Chondrocyte (in vitro differentiated cells): Measurements from ENCODE around the gene NRXN3. TPM values are rescaled to one million over a fixed set of nuclear protein-coding genes. Genes with fewer than 3 reads are reported as not detected.
A peak's percentile ranks its signal among the peaks of the same experiment; 100 is the strongest.
"Not testable (repeated sequence)": the region's sequence is repeated elsewhere in the genome, so short reads cannot be mapped to it uniquely, and the experiment has no call there.

Experiments used
- DNase-seq: peaks from one replicate; pipeline ENCODE4 v3.0.0; 2021; ENCODE audit warnings: mixed read lengths, low spot score
- H3K27ac Mint-ChIP-seq: one replicate; pipeline ENCODE4 v1.8.0; 2021; ENCODE audit warnings: mild to moderate bottlenecking, moderate library complexity, mixed read lengths; ENCODE audit not compliant: unreplicated experiment
- H3K27me3 Mint-ChIP-seq: 2 replicates; pipeline ENCODE4 v1.8.0; 2021; ENCODE audit warnings: low read depth, mixed read lengths
- H3K36me3 Mint-ChIP-seq: 2 replicates; pipeline ENCODE4 v1.8.0; 2021; ENCODE audit warnings: low read depth, mixed read lengths
- H3K4me1 Mint-ChIP-seq: 2 replicates; pipeline ENCODE4 v1.8.0; 2021; ENCODE audit warnings: low read depth, mild to moderate bottlenecking, mixed read lengths
- H3K4me3 Mint-ChIP-seq: one replicate; pipeline ENCODE4 v1.8.0; 2021; ENCODE audit warnings: mild to moderate bottlenecking, moderate library complexity, mixed read lengths; ENCODE audit not compliant: unreplicated experiment
- H3K9me3 Mint-ChIP-seq: 2 replicates; pipeline ENCODE4 v1.8.0; 2021; ENCODE audit warnings: low read depth, mixed read lengths
- CTCF ChIP-seq: fragments of 200-600 bp; sonication (generic); IDR thresholded peaks from 2 replicates; pipeline ENCODE4 v1.5.0; 2021; ENCODE audit warnings: antibody characterized with exemption, mild to moderate bottlenecking, moderate library complexity
- total RNA-seq: library from RNA; stranded (reverse); gene quantifications from 3 replicates; pipeline ENCODE4 v1.2.1, GENCODE V29; 2021

NRXN3 gene
- total RNA-seq, 1 donor from 2014 or later = 7.9 TPM

- peaks cover 2% of the 10 kb centered on the region for H3K4me1 Mint-ChIP-seq
- DNase-seq = no peak
- TF ChIP-seq CTCF = no peak
- no peaks in the 10 kb centered on the region for H3K36me3 Mint-ChIP-seq
- H3K4me3 Mint-ChIP-seq = no peak overlapping the region
- H3K27me3 Mint-ChIP-seq = peaks cover 9% of the 10 kb centered on the region
- no peak overlapping the region for H3K27ac Mint-ChIP-seq
- no peaks in the 10 kb centered on the region for H3K9me3 Mint-ChIP-seq
Observed at GRCh38 chr14:78561074-78561473, 390.9 kb downstream of the NRXN3 start.

- peak overlapping the region; percentile 38 for H3K4me3 Mint-ChIP-seq
- no peak for DNase-seq
- peaks cover 9% of the 10 kb centered on the region for H3K27me3 Mint-ChIP-seq
- TF ChIP-seq CTCF = peak; percentile 87
- H3K4me1 Mint-ChIP-seq = peaks cover 6% of the 10 kb centered on the region
- no peaks in the 10 kb centered on the region for H3K9me3 Mint-ChIP-seq
- H3K27ac Mint-ChIP-seq = no peak overlapping the region
- H3K36me3 Mint-ChIP-seq = no peaks in the 10 kb centered on the region
Observed at GRCh38 chr14:78566026-78566858, 396.1 kb downstream of the NRXN3 start.

GRCh38 chr14:78566859-78567172 is 396.6 kb downstream of the NRXN3 start:
- H3K27me3 Mint-ChIP-seq = peaks cover 9% of the 10 kb centered on the region

GRCh38 chr14:78567343-78567742 is 397.2 kb downstream of the NRXN3 start:
- H3K36me3 Mint-ChIP-seq = no peaks in the 10 kb centered on the region
- no peak for TF ChIP-seq CTCF
- H3K9me3 Mint-ChIP-seq = no peaks in the 10 kb centered on the region
- DNase-seq = no peak
- H3K27ac Mint-ChIP-seq = no peak overlapping the region
- H3K27me3 Mint-ChIP-seq = peaks cover 9% of the 10 kb centered on the region
- H3K4me3 Mint-ChIP-seq = no peak overlapping the region
- H3K4me1 Mint-ChIP-seq = peaks cover 6% of the 10 kb centered on the region

More at GRCh38 chr14:78566859-78567172, 396.6 kb downstream of the NRXN3 start:
- H3K36me3 Mint-ChIP-seq = no peaks in the 10 kb centered on the region
- no peak overlapping the region for H3K4me3 Mint-ChIP-seq
- no peaks in the 10 kb centered on the region for H3K9me3 Mint-ChIP-seq
- no peak for DNase-seq
- peaks cover 6% of the 10 kb centered on the region for H3K4me1 Mint-ChIP-seq
- TF ChIP-seq CTCF = peak; percentile 62
- no peak overlapping the region for H3K27ac Mint-ChIP-seq

- not testable (repeated sequence) for H3K4me3 Mint-ChIP-seq, H3K27me3 Mint-ChIP-seq, H3K27ac Mint-ChIP-seq, H3K4me1 Mint-ChIP-seq, DNase-seq, H3K36me3 Mint-ChIP-seq
- peaks cover 15% of the 10 kb centered on the region for H3K9me3 Mint-ChIP-seq
Observed at GRCh38 chr14:78573736-78574135, 403.6 kb downstream of the NRXN3 start.
